SU-DHL-6 (cell line): ENCODE measurements around the gene TRIOBP.
"Not testable (repeated sequence)": the region's sequence is repeated elsewhere in the genome, so short reads cannot be mapped to it uniquely, and the experiment has no call there.

Experiments
- CTCF ChIP-seq: fragments of 200-600 bp; sonication (generic); IDR thresholded peaks from one replicate; pipeline ENCODE4 v1.5.1; 2017; ENCODE audit warnings: antibody characterized with exemption, mild to moderate bottlenecking, low read length, moderate library complexity; ENCODE audit not compliant: insufficient read depth, poor library complexity, severe bottlenecking
- EZH2phosphoT487 ChIP-seq: fragments of 200-600 bp; sonication (generic), shearing (Covaris generic); conservative IDR thresholded peaks from 2 replicates; pipeline ENCODE4 v1.6.1; 2018; ENCODE audit warnings: mild to moderate bottlenecking, antibody characterized with exemption, low read length, moderate library complexity, mixed read lengths

DNA sequence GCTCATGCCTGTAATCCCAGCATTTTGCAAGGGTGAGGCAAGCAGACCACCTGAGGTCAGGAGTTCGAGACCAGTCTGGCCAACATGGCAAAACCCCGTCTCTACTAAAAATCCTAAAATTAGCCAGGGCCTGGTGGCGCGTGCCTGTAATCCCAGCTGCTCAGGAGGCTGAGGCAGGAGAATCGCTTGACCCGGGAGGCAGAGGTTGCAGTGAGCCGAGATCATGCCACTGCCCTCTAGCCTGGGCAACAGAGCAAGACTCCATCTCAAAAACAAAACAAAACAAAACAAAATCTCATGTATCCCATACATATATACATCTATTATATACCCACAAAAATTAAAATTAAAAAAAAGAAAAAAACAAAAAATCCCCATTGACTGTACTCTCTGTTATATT is 100.4 kb downstream of the TRIOBP start:
- not testable (repeated sequence) for TF ChIP-seq CTCF, EZH2phosphoT487
